ENCODE data around the gene NLN. TPM values are rescaled to one million over a fixed set of nuclear protein-coding genes. Genes with fewer than 3 reads are reported as not detected.

The NLN gene
- total and polyA plus RNA-seq, 2 donors (not counting 1 experiment from before 2014, with no cell fraction given): 1.7 to 6.8 TPM

DNA sequence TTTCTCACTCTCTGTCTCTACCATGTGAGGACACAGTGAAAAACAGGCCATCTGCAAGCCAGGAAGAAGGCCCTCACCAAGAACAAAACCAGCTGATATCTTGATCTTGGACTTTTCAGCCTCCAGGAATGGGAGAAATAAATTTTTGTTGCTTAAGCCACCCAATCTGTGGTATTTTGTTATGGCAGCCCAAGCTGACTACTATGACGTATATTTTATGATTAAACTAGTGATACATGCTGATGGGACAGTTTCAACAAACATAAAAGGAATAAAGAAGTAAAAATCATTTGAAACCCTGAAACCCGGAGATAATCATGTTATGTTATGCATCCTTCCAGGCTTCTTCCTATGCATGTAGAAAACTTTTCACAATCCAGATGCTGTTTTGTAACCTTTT, 132.9 kb downstream of the NLN start:
- no peak for ATAC-seq (ENCODE audit: low read depth)
- no peak overlapping the region for H3K4me3 Mint-ChIP-seq
- H3K4me2 ChIP-seq (replicated peaks; ENCODE audit: low read depth, low read length, poor library complexity, severe bottlenecking): no peak overlapping the region
- POLR2A ChIA-PET: no interaction called here
- H3K4me1 ChIP-seq (ENCODE audit: control insufficient read depth in 2 of 2, insufficient read depth in 2 of 2, low read length in 2 of 2): peaks cover 4 to 6% of the 10 kb centered on the region in 2 donors
- peaks cover 0 to 6% (median 0%) of the 10 kb centered on the region in 3 donors for H3K9me3 ChIP-seq (ENCODE audit: control extremely low read depth in 1 of 3, control insufficient read depth in 2 of 3, insufficient read depth in 1 of 3, low read length in 2 of 3)
- CTCF ChIA-PET: no interaction called here
- no peaks in the 10 kb centered on the region for H3K9me3 Mint-ChIP-seq (ENCODE audit: insufficient read depth)
- intact Hi-C loops (cut with micrococcal nuclease): no loop called here
- no CpG with 5 or more reads among the region's 2 CpGs for WGBS (ENCODE audit: insufficient coverage)
- no peak overlapping the region for H2AFZ ChIP-seq (ENCODE audit: insufficient read depth, low read depth, low read length, poor library complexity, severe bottlenecking)
- no peaks in the 10 kb centered on the region for H4K20me1 ChIP-seq (ENCODE audit: control insufficient read depth, insufficient read depth, low read length, poor library complexity, severe bottlenecking)
- H3K27ac Mint-ChIP-seq: no peak overlapping the region
- H3K27ac ChIP-seq (ENCODE audit: low read length in 2 of 2): no peak overlapping the region
- no peak for DNase-seq
- H3K79me2 ChIP-seq (ENCODE audit: control insufficient read depth, insufficient read depth, low read length): no peaks in the 10 kb centered on the region
- TF ChIP-seq EZH2 (IDR thresholded peaks at IDR 0.05; ENCODE audit: borderline replicate concordance, insufficient read depth, low read depth, low read length, poor library complexity, severe bottlenecking): no peak
- TF ChIP-seq, protein P1, sequence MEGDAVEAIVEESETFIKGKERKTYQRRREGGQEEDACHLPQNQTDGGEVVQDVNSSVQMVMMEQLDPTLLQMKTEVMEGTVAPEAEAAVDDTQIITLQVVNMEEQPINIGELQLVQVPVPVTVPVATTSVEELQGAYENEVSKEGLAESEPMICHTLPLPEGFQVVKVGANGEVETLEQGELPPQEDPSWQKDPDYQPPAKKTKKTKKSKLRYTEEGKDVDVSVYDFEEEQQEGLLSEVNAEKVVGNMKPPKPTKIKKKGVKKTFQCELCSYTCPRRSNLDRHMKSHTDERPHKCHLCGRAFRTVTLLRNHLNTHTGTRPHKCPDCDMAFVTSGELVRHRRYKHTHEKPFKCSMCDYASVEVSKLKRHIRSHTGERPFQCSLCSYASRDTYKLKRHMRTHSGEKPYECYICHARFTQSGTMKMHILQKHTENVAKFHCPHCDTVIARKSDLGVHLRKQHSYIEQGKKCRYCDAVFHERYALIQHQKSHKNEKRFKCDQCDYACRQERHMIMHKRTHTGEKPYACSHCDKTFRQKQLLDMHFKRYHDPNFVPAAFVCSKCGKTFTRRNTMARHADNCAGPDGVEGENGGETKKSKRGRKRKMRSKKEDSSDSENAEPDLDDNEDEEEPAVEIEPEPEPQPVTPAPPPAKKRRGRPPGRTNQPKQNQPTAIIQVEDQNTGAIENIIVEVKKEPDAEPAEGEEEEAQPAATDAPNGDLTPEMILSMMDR (IDR thresholded peaks at IDR 0.05): no peak
- H3K4me3 ChIP-seq (ENCODE audit: control extremely low read depth in 1 of 5, extremely low read depth in 1 of 5, insufficient read depth in 1 of 5, low read depth in 2 of 5, low read length in 4 of 5): no peak overlapping the region
- no peaks in the 10 kb centered on the region for H3K27me3 Mint-ChIP-seq
- H3K36me3 ChIP-seq (replicated peaks in 1 of 2; ENCODE audit: control extremely low read depth in 1 of 2, control insufficient read depth in 1 of 2, extremely low read depth in 1 of 2, insufficient read depth in 2 of 2, low read length in 1 of 2): no peaks in the 10 kb centered on the region
- peaks cover 4% of the 10 kb centered on the region for H3K4me1 Mint-ChIP-seq
- H3K9ac ChIP-seq (ENCODE audit: low read length): no peak overlapping the region
- no peaks in the 10 kb centered on the region for H3K27me3 ChIP-seq (replicated peaks in 1 of 4; ENCODE audit: control extremely low read depth in 1 of 4, control insufficient read depth in 3 of 4, insufficient read depth in 4 of 4, low read length in 3 of 4)

GRCh38 chr5:65855766-65856315, 133.8 kb downstream of the NLN start:
- CTCF ChIA-PET: no interaction called here
- POLR2A ChIA-PET: no interaction called here

More at GRCh38 chr5:65855766-65856315, 133.8 kb downstream of the NLN start:
- no peaks in the 10 kb centered on the region for H3K27me3 Mint-ChIP-seq
- Histone ChIP-seq H3K36me3 (replicated peaks in 1 of 2; ENCODE audit: control extremely low read depth in 1 of 2, control insufficient read depth in 1 of 2, extremely low read depth in 1 of 2, insufficient read depth in 2 of 2, low read length in 1 of 2) (no peaks in the 10 kb centered on the region), H3K27me3 (replicated peaks in 1 of 4; ENCODE audit: control extremely low read depth in 1 of 4, control insufficient read depth in 3 of 4, insufficient read depth in 4 of 4, low read length in 3 of 4) (no peaks in the 10 kb centered on the region), H3K9me3 (ENCODE audit: control extremely low read depth in 1 of 3, control insufficient read depth in 2 of 3, insufficient read depth in 1 of 3, low read length in 2 of 3) (peaks cover 0 to 6% (median 0%) of the 10 kb centered on the region in 3 donors), H3K79me2 (ENCODE audit: control insufficient read depth, insufficient read depth, low read length) (no peaks in the 10 kb centered on the region), H3K4me3 (ENCODE audit: control extremely low read depth in 1 of 5, extremely low read depth in 1 of 5, insufficient read depth in 1 of 5, low read depth in 2 of 5, low read length in 4 of 5) (no peak overlapping the region), H3K4me1 (ENCODE audit: control insufficient read depth in 2 of 2, insufficient read depth in 2 of 2, low read length in 2 of 2) (peaks cover 4 to 6% of the 10 kb centered on the region in 2 donors), H3K27ac (ENCODE audit: low read length in 2 of 2) (no peak overlapping the region), H3K9ac (ENCODE audit: low read length) (no peak overlapping the region), H4K20me1 (ENCODE audit: control insufficient read depth, insufficient read depth, low read length, poor library complexity, severe bottlenecking) (no peaks in the 10 kb centered on the region), H2AFZ (ENCODE audit: insufficient read depth, low read depth, low read length, poor library complexity, severe bottlenecking) (no peak overlapping the region), H3K4me2 (replicated peaks; ENCODE audit: low read depth, low read length, poor library complexity, severe bottlenecking) (no peak overlapping the region)
- TF ChIP-seq, protein P1 (IDR thresholded peaks at IDR 0.05): no peak
- no peak for TF ChIP-seq EZH2 (IDR thresholded peaks at IDR 0.05; ENCODE audit: borderline replicate concordance, insufficient read depth, low read depth, low read length, poor library complexity, severe bottlenecking)
- intact Hi-C loops (cut with micrococcal nuclease): no loop called here
- H3K9me3 Mint-ChIP-seq (ENCODE audit: insufficient read depth): no peaks in the 10 kb centered on the region
- ATAC-seq (ENCODE audit: low read depth) (no peak), DNase-seq (no peak)
- no peak overlapping the region for H3K27ac Mint-ChIP-seq
- no peak overlapping the region for H3K4me3 Mint-ChIP-seq
- peaks cover 4% of the 10 kb centered on the region for H3K4me1 Mint-ChIP-seq

All from B cell (primary cell).